HG03558 (cell line): ENCODE measurements around the gene RXRA.

Experiments
- ATAC-seq: cut with Tn5 transposase; IDR thresholded peaks from one replicate; pipeline ENCODE4 v1.9.1; 2021; ENCODE audit warnings: moderate number of reproducible peaks; ENCODE audit not compliant: unreplicated experiment; ENCODE audit errors: extremely low read depth

RXRA gene

GRCh38 chr9:134455934-134456755, 129.9 kb downstream of the RXRA start:
- ATAC-seq, result no peak

- no peak for ATAC-seq
Measured at GRCh38 chr9:134456756-134457305, 130.6 kb downstream of the RXRA start.

DNA sequence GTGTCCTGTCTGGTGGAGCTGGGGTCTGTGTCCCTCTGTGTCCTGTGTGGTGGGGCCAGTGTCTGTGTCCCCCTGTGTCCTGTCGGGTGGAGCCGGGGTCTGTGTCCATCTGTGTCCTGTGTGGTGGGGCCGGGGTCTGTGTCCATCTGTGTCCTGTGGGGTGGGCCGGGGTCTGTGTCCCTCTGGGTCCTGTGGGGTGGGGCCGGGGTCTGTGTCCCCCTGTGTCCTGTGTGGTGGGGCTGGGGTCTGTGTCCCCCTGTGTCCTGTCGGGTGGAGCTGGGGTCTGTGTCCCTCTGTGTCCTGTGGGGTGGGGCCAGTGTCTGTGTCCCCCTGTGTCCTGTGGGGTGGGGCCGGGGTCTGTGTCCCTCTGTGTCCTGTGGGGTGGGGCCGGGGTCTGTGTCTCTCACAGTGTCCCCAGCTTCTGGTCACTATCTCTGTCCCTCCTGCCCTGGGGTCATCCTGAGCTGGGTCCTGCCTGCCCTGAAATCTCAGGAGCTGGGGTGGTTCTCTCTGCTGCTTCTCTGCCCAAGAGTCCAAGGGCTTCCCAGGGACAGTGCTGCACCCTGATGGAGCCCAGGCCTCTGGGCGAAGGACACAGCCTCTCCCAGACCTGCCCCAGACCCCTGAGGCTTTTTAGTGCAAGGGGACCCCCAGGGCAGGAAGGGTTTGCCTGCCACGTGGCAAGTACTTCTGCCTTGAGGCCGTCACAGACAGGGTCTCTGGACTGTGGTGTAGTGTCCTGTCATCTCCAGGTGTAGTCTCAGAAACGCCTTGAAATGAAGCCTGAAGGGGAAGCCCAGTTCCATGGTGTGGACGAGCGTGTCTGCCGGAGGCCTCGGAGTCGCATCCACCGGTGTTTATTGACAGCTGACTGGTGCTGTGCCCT, 131.3 kb downstream of the RXRA start:
- no peak for ATAC-seq

- ATAC-seq, result no peak
Measured at GRCh38 chr9:134458207-134459108, 132.2 kb downstream of the RXRA start.

GRCh38 chr9:134459164-134459563, 132.9 kb downstream of the RXRA start:
- ATAC-seq, result no peak

- no peak for ATAC-seq
Measured at GRCh38 chr9:134459573-134459972, 133.3 kb downstream of the RXRA start.

GRCh38 chr9:134460206-134460605, 134.0 kb downstream of the RXRA start:
- ATAC-seq, result no peak

DNA sequence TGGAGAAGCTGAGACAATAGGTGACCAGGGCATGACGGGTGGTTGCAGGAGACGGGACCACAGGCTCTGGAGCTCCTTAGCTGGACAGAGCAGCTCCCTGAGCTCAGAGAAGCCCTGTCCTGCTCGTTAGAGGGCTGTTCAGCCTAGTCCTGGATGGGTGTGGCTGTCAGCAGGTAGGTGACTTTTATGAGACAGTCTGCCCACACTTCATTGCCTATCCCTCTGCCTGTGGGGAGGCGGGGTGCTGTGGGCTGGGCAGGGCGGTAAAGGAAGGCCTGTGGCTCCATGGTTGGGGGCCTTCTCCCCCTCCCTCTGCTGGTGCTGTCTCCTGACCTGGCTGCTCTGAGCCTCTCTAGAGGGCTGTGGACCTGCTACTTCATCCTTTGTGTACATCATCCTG, 134.6 kb downstream of the RXRA start:
- ATAC-seq, result no peak

GRCh38 chr9:134461426-134461982, 135.2 kb downstream of the RXRA start:
- ATAC-seq, result no peak

DNA sequence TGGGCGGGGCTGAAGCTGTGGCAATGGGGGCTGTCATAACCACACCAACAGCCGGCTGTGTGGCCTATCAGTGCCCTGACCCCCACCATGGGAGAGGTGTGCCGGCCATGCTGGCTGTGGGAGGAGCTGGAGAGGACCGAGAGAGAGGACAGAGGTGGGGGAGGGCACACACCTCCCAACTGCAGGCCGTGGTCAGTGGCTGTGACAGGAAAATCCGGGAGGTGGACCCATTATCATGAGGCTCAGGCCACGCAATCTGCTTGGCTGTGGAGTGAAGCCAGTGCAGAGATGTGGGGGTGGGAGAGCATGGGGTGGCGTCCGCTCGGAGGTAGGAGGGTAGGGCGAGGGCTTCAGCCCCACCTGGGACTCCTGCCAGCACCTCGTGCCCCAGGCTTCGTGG, 136.1 kb downstream of the RXRA start:
- no peak for ATAC-seq

DNA sequence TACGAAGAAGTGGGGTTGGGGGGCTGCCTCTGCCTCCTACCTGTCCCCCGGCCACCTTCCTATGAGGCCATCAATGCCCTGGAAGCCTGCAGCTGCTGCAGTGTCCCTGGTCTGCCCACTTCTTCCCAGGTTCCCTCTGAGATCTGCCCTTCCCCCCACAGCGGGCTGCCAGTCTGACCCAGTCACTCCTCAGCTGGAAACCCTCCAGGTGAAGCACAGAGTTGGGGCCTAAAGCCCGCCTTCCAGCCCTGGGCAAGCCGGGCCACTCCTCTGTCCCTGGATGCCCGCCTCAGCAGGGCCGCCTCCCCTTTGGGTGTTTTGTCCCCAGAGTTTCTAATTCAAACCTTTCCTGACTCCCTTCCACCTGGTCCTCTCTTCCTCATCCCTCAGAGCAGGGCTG, 137.0 kb downstream of the RXRA start:
- ATAC-seq, result no peak

DNA sequence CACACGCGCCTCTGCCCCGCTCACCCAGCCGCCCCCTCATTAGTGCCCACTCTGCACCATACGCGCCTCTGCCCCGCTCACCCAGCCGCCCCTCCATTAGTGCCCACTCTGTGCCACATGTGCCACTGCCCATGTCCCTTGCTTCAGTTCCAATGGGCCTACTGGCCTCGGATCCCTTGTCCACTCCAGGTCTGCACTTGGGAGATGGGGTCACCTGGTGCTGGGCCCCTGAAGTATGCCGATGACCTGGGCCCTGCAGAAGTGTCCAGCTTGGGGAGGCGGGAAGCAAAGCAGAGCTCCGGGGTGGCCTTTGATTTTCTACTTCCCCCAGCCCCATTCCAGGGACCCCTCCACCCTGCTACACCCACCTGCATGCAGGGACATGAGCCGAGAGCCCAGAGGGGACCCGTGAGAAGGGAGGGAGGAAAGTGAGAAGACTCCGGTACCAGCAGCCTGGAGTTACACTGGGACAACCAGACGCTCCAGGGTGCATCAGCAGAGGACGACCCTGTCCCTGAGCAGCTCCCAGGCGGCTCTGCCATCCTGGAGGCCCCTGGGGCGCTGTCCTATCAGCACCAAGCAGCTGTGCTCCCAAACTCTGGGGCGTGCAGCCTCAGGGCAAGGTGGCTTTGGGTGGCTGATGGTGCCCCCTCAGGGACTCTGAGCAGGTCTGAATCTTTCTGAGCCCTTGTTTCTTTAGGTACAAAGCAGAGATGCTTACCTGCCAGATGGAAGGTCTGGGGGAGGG, 140.8 kb downstream of the RXRA start:
- ATAC-seq, result no peak

- no peak for ATAC-seq
Measured at GRCh38 chr9:134468358-134468757, 142.1 kb downstream of the RXRA start.

DNA sequence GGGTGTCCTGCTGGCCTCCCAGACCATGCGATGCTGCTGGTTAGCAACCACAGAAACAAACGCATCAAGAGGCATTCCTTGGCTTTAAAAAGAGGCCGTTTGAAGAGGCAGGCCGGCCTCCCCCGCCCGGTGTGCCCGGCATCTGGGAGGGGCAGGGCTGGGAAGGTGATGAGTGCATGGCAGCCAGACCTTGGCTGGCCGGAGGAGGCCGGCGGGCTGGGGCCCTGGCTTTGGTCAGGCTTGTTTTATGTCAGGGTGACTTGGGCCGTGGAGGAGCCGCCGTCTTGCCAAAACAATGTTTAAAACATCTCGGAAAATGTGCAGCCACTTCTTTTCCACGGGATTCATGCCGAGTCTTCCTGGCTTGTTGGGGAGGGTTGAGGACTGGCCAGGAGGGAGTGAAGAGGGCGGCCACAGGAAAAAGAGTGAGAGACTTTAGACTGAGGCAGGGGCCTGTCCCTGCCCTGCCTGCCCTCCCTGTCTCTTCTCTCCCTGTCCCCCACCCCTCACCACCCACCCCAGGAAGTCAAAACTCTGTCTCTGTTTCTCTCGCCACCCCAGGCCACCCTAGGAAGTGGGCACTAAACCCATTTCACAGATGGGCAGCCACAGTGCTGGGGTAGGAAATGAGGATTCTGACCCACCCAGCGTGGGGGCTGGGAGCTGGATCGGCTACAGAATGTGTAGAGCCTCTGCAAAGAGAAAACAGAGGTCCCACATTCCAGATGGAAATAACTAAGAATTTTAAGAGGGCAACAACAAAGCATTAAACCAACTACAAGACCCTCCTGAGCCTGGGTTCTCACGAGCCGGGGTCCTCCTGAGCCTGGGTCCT, 143.0 kb downstream of the RXRA start:
- ATAC-seq, result no peak

DNA sequence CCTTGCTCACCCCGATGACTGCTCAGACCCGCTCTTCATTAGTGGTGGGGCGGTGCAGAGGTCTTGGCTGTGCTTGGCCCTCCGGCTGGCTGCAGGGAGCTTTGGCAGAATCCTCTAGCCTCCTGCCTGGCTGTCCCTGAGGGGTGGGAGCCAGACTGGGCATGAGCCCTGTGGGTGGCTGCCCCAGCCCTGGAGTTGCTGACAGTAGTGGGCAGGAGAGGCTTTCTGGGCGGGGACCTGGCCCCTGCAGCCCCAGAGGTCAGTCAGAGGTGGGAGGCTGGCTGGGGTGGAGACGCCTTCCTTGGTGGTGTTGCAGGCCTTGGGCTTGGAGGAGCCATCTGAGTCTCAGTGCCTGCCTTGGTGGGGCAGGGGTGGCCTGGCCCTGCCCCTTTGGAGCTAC, 146.0 kb downstream of the RXRA start:
- no peak for ATAC-seq

- no peak for ATAC-seq
Measured at GRCh38 chr9:134473141-134474054, 147.1 kb downstream of the RXRA start.

GRCh38 chr9:134474055-134474370, 147.8 kb downstream of the RXRA start:
- no peak for ATAC-seq
